ENCODE data around the gene CBX8.
"Not testable (repeated sequence)": the region's sequence is repeated elsewhere in the genome, so short reads cannot be mapped to it uniquely, and the experiment has no call there.

Gene CBX8

GRCh38 chr17:79760197-79760906 is 36.5 kb downstream of the CBX8 start:
- no peak overlapping the region for H3K27ac ChIP-seq
- TF ChIP-seq CTCF (conservative IDR thresholded peaks at IDR 0.05), result no peak
- no peak for TF ChIP-seq ZFX (IDR thresholded peaks at IDR 0.05)

DNA sequence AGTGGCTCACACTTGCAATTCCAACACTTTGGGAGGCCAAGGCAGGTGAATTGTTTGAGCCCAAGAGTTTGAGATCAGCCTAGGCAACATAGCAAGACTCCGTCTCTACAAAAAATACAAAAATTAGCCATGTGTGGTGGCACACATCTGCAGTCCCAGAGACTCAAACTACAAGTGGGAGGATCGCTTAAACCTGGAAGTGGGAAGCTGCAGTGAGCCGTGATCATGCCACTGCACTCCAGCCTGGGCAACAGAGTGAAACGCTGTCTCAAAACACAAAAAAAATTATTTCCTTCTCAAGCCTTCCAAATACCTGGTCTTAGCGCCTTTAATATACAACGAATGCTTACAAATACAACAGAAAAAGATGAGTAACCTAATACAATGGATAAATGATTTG is 38.6 kb downstream of the CBX8 start:
- H3K27ac ChIP-seq, result no peak overlapping the region
- no peak for TF ChIP-seq ZFX (IDR thresholded peaks at IDR 0.05)
- TF ChIP-seq CTCF (conservative IDR thresholded peaks at IDR 0.05), result no peak

DNA sequence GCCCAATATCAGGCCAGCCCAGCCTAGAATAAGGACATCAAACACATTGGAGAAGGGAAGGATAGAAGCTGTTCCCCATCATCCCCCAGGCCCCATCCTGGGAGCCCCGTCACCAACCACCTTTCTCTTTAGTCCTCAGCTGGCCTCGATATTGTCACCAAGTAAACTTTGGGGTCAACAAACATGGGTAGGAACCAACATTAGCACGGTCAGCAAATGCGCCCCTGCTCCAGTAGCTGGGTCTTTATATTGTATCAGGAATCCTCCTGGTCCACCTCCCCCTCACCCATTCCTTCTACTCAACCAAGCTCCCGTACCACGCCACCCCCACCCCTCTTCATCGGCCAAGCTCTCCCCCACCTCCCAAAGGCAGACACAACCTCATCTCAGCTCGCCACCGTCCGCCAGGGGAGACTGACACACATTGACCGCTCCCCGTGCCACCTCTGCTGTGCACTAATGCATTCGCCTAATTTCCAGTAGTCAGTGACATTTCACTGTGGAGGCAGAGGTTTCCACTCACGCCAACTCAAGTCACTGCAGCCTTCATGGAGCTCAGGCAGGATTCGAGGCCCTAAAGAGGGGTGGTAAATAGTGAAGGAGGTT is 39.6 kb downstream of the CBX8 start:
- H3K27ac ChIP-seq, result no peak overlapping the region
- TF ChIP-seq ZFX (IDR thresholded peaks at IDR 0.05) (no peak), CTCF (conservative IDR thresholded peaks at IDR 0.05) (no peak)

DNA sequence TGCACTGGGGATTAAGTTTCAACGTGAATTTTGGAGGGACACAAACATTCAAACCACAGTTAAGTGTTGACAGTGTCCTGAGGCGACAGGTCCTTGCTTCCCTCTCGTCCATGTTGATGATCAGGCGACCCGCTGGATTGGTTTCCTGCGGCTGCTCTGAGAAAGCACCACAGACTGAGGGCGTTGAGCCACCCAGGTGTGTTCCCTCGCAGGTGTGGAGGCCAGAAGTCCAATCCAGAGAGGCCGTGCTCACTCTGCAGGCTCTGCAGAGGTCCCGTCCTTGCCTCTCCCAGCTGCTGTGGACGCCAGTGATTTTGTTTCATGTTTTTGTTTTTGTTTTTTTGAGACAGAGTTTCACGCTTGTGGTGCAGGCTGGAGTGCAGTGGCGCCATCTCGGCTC is 41.3 kb downstream of the CBX8 start:
- H3K27ac ChIP-seq, result no peak overlapping the region
- no peak for TF ChIP-seq ZFX (IDR thresholded peaks at IDR 0.05)
- no peak for TF ChIP-seq CTCF (conservative IDR thresholded peaks at IDR 0.05)

DNA sequence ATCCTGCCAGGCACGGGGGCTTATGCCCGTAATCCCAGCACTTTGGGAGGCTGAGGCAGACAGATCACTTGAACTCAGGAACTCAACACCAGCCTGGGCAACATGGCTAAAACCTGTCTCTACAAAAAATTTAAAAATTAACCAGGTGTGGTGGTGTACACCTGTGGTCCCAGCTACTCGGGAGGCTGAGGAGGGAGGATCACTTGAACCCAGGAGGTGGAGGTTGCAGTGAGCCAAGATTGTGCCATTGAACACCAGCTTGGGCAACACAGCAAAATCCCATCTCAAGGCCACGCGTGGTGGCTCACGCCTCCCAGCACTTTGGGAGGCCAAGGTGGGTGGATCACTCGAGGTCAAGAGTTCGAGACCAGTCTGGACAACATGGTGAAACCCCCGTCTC is 42.0 kb downstream of the CBX8 start:
- H3K27ac ChIP-seq, result not testable (repeated sequence)

DNA sequence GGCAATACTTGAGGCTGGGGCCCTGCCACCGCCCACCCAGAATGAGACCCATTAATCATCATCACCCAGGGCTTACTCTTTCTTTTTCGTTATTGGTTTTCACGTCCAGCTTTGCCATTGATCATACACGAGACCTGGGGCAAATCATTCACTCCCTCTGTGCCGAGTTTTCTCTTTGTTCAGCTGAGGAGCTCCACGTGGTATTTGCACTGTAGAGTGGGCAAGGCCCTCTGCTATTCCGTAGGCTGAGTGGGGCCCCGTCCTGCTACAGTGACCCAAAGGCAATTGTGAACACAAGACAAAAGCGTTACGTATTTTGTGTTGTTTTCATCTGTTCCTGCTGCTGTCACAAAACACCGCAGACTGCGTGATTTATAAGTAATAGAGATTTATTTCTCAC is 42.5 kb downstream of the CBX8 start:
- no peak overlapping the region for H3K27ac ChIP-seq
- TF ChIP-seq CTCF (conservative IDR thresholded peaks at IDR 0.05) (no peak), ZFX (IDR thresholded peaks at IDR 0.05) (no peak)

GRCh38 chr17:79752175-79752574 is 44.7 kb downstream of the CBX8 start:
- no peak overlapping the region for H3K27ac ChIP-seq
- TF ChIP-seq ZFX (IDR thresholded peaks at IDR 0.05) (no peak), CTCF (conservative IDR thresholded peaks at IDR 0.05) (no peak)

All from C4-2B (cell line).